H7 (cell line): Measurements from ENCODE around the gene FASN. TPM values are rescaled to one million over a fixed set of nuclear protein-coding genes. Genes with fewer than 3 reads are reported as not detected.

Experiments used
- DNase-seq: peaks from one replicate; pipeline ENCODE4 v3.0.0; 2012
- H3K27me3 ChIP-seq: 2 replicates; pipeline ENCODE4 v1.6.0; 2011; ENCODE audit warnings: mild to moderate bottlenecking, low read length; ENCODE audit not compliant: control insufficient read depth, insufficient read depth
- H3K36me3 ChIP-seq: replicated peaks from 2 replicates; pipeline ENCODE4 v1.5.1; 2011; ENCODE audit warnings: low read length; ENCODE audit not compliant: control insufficient read depth, insufficient read depth
- H3K4me3 ChIP-seq: 2 replicates; pipeline ENCODE4 v1.5.1; 2011; ENCODE audit warnings: low read depth, mild to moderate bottlenecking, control low read depth, low read length, moderate library complexity; ENCODE audit not compliant: insufficient read depth
- total RNA-seq: library from RNA; depleted of rRNA; stranded (reverse); fragments of >200 nt; shearing (Covaris generic); gene quantifications from 2 replicates; pipeline ENCODE4 v1.2.3, GENCODE V29; 2014

The FASN gene
- total RNA-seq, 1 experiment from 2014 or later, result 201 TPM

DNA sequence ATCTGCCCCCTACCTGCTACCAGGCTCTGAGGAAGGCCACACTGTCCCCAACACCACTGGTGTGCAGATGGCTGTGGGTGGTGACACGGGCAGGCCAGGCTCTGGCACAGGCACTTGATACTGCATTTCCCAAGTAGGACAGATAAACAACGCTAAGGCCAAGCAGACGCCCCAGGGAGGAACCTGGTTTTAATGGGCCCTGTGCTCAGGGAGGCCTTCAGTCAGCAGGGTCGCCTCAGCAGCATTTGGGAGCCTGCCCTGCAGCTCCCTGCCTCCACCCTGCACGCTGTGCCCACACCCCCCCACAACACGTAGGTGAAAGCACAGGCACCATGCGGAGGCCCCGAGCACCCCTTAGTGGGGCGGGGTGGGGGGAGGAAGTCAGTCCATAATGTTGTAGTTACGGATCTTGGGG is 3.3 kb upstream of the FASN start:
- Histone ChIP-seq H3K36me3 (no peaks in the 10 kb centered on the region; the same call in 1 of the 2 replicates), H3K4me3 (no peak overlapping the region), H3K27me3 (no peaks in the 10 kb centered on the region)
- no peak for DNase-seq

DNA sequence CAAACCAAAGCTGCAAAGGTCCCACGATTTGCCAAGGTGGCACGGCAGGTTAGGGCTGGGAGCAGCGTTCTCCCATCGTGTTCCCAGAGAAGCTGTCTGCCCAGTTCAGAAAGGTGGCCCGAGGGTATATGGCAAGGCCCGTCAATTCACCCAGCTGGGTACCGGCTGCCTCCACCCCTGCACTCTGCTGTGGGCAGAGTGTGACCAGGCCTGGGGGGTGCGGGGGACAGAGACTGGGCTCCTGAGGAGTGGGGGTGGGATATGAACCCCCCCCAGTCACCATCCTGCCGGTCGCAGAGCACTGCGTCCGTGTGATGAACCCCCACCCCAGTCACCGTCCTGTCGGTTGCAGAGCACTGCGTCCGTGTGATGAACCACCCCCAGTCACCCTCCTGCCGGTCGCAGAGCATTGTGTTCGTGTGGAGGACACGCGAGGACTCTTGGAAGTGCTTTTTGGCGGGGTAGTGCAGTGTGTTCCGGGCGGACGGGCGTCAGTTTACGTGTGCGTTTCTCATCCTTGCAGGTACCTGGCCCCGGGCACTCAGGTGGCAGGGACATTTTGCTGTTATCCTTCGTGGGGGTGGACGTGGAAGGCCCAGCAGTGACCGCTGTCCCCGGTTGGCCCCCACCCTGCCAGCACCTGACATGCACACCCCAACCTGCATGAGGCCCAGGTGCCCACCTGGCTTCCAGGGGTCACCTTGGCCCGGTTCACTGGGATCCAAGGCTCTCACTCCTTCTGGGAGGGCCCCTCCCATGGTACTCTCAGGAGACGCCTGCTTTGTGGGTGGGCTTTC is 2.7 kb upstream of the FASN start:
- Histone ChIP-seq H3K36me3 (peaks cover 4% of the 10 kb centered on the region), H3K27me3 (no peaks in the 10 kb centered on the region), H3K4me3 (no peak overlapping the region)
- no peak for DNase-seq

DNA sequence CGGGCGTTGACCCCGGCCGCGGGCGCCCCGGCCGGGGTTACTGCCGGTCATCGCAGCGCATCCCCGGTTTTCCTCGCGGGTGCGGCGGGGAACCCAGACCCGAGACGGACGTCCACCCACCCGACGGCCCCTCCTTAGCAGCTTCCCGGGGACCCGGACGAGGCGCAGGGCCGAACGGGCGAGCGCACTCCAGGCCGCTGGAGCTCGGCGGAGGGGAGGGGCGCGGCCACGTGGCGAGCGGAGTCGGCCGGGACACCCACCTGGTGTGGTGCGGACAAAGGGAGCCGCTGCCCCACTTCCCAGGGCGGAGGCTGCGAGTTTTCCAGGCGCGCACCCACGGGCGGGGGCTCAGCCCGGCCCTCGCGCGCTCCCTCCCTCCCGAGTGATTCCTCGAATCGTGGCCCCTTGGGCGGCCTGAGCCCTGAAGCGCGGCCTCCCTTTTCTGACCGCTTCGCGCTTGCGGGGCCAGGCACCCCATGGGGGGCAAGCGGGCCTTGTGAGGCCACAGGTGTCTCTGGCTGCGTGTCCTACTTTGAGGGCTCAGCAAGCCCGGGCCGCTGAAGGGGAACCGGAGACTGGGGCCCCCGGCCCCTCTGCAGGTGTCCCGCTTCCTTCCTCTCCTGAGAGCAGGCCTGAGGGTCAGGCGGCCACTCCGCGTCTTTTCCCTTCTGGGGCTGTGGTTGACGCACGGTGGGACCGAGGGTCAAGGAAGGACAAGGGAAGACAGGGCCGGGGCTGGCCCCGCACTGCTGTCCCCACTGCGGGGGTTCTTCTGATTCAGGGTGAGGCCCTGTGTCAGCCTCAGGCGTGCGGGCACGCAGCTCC is 1.1 kb upstream of the FASN start:
- peak; percentile 87 for DNase-seq
- no peaks in the 10 kb centered on the region for H3K27me3 ChIP-seq
- peaks cover 13% of the 10 kb centered on the region for H3K36me3 ChIP-seq
- peak overlapping the region; percentile 69 for H3K4me3 ChIP-seq

GRCh38 chr17:82097919-82098168 is 192 bp downstream of the FASN start:
- Histone ChIP-seq H3K4me3 (peak overlapping the region; percentile 85), H3K36me3 (peaks cover 22% of the 10 kb centered on the region), H3K27me3 (no peaks in the 10 kb centered on the region)
- DNase-seq, result no peak

GRCh38 chr17:82097184-82097918 is 685 bp downstream of the FASN start:
- Histone ChIP-seq H3K4me3 (peak overlapping the region; percentile 85), H3K27me3 (no peaks in the 10 kb centered on the region), H3K36me3 (peaks cover 22% of the 10 kb centered on the region)
- peak; percentile 92 for DNase-seq

GRCh38 chr17:82096709-82097183 is 1.3 kb downstream of the FASN start:
- DNase-seq, result no peak
- Histone ChIP-seq H3K4me3 (peak overlapping the region; percentile 85), H3K27me3 (no peaks in the 10 kb centered on the region), H3K36me3 (peaks cover 26% of the 10 kb centered on the region)

- DNase-seq, result no peak
- Histone ChIP-seq H3K27me3 (no peaks in the 10 kb centered on the region), H3K4me3 (peak overlapping the region; percentile 85), H3K36me3 (peaks cover 28% of the 10 kb centered on the region)
These were observed 2.0 kb downstream of the FASN start for GRCh38 chr17:82095777-82096708.

DNA sequence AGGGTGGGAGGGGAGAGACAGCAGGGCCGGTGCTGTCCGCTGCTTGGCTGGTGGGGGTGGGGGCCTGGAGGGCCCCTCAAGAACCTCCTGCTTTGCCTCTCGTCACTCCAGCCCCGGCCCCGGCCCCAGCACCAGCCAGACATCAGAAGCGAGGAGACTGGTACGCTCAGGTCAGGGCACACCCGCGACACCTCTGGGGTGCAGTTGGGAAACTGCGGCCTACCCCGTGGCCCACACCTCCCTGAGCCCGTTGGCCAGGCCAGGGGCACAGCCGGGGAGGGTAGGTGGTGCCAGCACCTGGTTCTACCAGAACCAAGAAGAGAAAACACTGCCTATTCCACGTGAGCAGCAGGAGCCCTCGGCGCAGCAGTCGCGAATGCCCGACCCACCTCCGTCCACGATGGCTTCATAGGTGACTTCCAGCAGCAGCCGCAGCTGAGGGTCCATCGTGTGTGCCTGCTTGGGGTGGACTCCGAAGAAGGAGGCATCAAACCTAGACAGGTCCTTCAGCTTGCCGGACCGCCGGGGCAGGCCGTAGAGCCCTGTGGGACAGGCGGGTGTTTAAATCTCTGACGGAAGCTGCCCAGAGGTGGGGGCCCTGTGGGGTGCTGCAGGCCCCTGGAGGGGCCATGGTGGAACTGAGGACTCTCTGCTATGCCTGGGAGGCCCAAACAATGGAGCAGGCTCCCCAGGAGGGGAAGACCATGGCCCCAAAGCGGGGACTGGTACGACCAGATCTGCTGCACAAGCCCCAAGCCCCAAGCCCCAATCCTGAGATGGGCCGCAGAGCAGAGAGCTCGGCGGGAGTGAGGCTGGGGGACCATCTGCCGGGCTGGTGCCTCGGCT is 2.9 kb downstream of the FASN start:
- no peak for DNase-seq
- H3K36me3 ChIP-seq, result peaks cover 33% of the 10 kb centered on the region
- H3K27me3 ChIP-seq, result no peaks in the 10 kb centered on the region
- no peak overlapping the region for H3K4me3 ChIP-seq

DNA sequence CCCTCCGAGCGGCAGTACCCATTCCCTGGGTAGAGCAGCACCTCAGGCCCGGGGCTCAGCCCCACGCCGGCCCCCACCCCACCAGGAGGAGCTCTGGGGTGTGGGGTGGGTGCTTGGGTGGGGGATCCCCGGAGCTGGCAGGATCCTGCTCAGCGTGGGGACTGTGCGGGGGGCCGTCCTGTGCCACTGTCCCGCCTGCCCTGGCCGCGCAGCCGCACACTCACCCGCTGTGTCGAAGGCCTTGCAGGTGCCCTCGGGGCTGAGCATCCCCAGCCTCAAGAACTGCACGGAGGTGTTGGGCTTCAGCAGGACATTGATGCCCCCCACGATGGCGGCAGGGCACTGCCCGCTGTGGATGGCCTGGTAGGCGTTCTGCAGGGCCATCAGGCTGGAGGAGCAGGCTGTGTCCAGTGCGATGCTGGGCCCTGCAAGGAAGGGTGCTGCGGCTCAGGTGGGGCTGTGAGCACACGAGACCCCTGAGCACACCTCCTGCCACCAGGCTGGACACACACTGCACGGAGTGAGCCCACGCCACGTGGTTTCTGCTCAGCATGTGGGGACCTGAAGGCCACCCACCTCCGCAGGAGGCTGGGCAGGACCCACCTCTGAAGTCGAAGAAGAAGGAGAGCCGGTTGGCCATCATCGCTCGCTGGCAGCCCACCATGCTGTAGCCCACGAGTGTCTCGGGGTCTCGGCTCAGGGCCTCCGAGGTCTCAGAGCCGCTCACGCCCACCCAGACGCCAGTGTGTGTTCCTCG is 4.9 kb downstream of the FASN start:
- no peaks in the 10 kb centered on the region for H3K27me3 ChIP-seq
- no peak overlapping the region for H3K4me3 ChIP-seq
- no peak for DNase-seq
- H3K36me3 ChIP-seq, result peaks cover 44% of the 10 kb centered on the region

DNA sequence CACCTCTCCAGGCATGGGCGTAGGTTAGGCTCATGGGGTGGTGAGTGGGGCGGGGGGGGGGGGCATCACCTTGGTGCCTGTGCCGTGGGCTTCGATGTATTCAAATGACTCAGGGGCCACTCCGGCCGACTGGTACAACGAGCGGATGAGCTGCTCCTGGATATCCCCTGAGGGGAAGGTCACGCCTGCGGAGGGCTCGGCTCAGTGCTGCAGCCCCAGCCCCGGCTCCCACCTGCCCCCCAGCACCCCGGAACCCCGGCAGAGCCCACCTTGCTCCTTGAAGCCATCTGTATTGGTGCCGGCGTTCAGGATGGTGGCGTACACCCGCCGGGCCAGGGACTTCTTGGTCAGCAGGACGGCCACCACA is 5.4 kb downstream of the FASN start:
- no peak for DNase-seq
- H3K27me3 ChIP-seq, result no peaks in the 10 kb centered on the region
- no peak overlapping the region for H3K4me3 ChIP-seq
- H3K36me3 ChIP-seq, result peaks cover 44% of the 10 kb centered on the region

- no peak for DNase-seq
- H3K27me3 ChIP-seq, result no peaks in the 10 kb centered on the region
- peaks cover 47% of the 10 kb centered on the region for H3K36me3 ChIP-seq
- no peak overlapping the region for H3K4me3 ChIP-seq
These were observed 5.9 kb downstream of the FASN start for GRCh38 chr17:82092094-82092586.

- Histone ChIP-seq H3K36me3 (peaks cover 53% of the 10 kb centered on the region), H3K27me3 (no peaks in the 10 kb centered on the region), H3K4me3 (no peak overlapping the region)
- no peak for DNase-seq
These were observed 6.6 kb downstream of the FASN start for GRCh38 chr17:82091264-82092066.
